Parathyroid adenoma (tissue), 2 donors: Measurements from ENCODE around the gene RNU6-8.
A peak's percentile ranks its signal among the peaks of the same experiment; 100 is the strongest.

Experiments
- H2AFZ ChIP-seq: fragments of 300-600 bp; sonication (generic); one replicate; pipeline ENCODE4 v1.7.0; 2017; ENCODE audit warnings: antibody characterized with exemption, mild to moderate bottlenecking
- H3K27ac ChIP-seq: fragments of 300-600 bp; sonication (generic); one replicate; pipeline ENCODE4 v1.7.0; 2017
- H3K27me3 ChIP-seq: fragments of 300-600 bp; sonication (generic); one replicate; pipeline ENCODE4 v1.7.0; 2017; ENCODE audit warnings: low read length; ENCODE audit not compliant: control insufficient read depth, insufficient read depth
- H3K36me3 ChIP-seq: fragments of 300-600 bp; sonication (generic); one replicate; pipeline ENCODE4 v1.7.0; 2017; ENCODE audit warnings: low read length; ENCODE audit not compliant: control insufficient read depth, insufficient read depth
- H3K4me1 ChIP-seq: fragments of 300-600 bp; sonication (generic); one replicate; pipeline ENCODE4 v1.7.0; 2017; ENCODE audit warnings: control low read depth
- H3K4me2 ChIP-seq: fragments of 300-600 bp; sonication (generic); one replicate; pipeline ENCODE4 v1.7.0; 2017; ENCODE audit warnings: low read length
- H3K4me3 ChIP-seq: fragments of 300-600 bp; sonication (generic); one replicate; pipeline ENCODE4 v1.7.0; 2017; ENCODE audit warnings: low read depth, low read length
- H3K79me2 ChIP-seq: fragments of 300-600 bp; sonication (generic); one replicate; pipeline ENCODE4 v1.7.0; 2017; ENCODE audit warnings: control low read depth
- H3K9ac ChIP-seq: fragments of 300-600 bp; sonication (generic); one replicate; pipeline ENCODE4 v1.7.0; 2017; ENCODE audit warnings: mild to moderate bottlenecking
- H3K9me3 ChIP-seq: fragments of 300-600 bp; sonication (generic); one replicate; pipeline ENCODE4 v1.7.0; 2017; ENCODE audit warnings: low read length; ENCODE audit not compliant: control insufficient read depth
- TF ChIP-seq, protein P1 (sequence below): fragments of 300-600 bp; sonication (generic); IDR thresholded peaks from one replicate; pipeline ENCODE4 v1.7.0; 2017; ENCODE audit warnings: antibody characterized with exemption, mild to moderate bottlenecking
- donor health status: primary hyperparathyroidism.

Gene RNU6-8

DNA sequence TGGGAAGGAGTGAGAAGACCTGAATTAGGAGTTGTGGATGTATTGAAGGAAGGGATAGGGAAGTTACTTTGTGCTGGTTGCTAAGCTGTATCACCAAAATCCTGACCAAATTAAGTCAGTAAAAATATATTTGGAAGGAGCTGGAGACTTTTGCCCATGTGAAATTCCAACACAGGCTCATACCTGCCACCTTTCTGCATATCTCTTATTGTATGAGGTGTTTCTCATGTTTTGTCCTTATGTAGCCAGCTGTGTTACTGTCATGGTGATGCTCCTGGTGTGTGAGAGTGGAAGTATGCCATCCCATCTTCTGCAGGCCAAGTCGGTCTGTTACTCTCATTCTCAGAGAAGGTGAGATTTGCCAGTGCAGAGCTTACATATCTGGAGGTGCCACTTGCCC is 29.4 kb upstream of the RNU6-8 start:
- no peak overlapping the region for H3K9ac ChIP-seq
- H2AFZ ChIP-seq, result no peak overlapping the region
- no peak overlapping the region for H3K4me2 ChIP-seq
- no peaks in the 10 kb centered on the region for H3K9me3 ChIP-seq
- TF ChIP-seq, protein P1, sequence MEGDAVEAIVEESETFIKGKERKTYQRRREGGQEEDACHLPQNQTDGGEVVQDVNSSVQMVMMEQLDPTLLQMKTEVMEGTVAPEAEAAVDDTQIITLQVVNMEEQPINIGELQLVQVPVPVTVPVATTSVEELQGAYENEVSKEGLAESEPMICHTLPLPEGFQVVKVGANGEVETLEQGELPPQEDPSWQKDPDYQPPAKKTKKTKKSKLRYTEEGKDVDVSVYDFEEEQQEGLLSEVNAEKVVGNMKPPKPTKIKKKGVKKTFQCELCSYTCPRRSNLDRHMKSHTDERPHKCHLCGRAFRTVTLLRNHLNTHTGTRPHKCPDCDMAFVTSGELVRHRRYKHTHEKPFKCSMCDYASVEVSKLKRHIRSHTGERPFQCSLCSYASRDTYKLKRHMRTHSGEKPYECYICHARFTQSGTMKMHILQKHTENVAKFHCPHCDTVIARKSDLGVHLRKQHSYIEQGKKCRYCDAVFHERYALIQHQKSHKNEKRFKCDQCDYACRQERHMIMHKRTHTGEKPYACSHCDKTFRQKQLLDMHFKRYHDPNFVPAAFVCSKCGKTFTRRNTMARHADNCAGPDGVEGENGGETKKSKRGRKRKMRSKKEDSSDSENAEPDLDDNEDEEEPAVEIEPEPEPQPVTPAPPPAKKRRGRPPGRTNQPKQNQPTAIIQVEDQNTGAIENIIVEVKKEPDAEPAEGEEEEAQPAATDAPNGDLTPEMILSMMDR, result no peak
- no peaks in the 10 kb centered on the region for H3K36me3 ChIP-seq
- H3K27me3 ChIP-seq, result no peaks in the 10 kb centered on the region
- H3K79me2 ChIP-seq, result no peaks in the 10 kb centered on the region
- no peak overlapping the region for H3K4me3 ChIP-seq
- H3K27ac ChIP-seq, result no peak overlapping the region
- H3K4me1 ChIP-seq, result peaks cover 5% of the 10 kb centered on the region

GRCh38 chr14:32230695-32231280 is 27.7 kb upstream of the RNU6-8 start:
- H3K36me3 ChIP-seq, result no peaks in the 10 kb centered on the region
- TF ChIP-seq, protein P1, result no peak
- no peak overlapping the region for H3K9ac ChIP-seq
- H3K9me3 ChIP-seq, result no peaks in the 10 kb centered on the region
- H2AFZ ChIP-seq, result no peak overlapping the region
- H3K4me1 ChIP-seq, result peaks cover 9% of the 10 kb centered on the region
- H3K4me3 ChIP-seq, result no peak overlapping the region
- no peak overlapping the region for H3K27ac ChIP-seq
- H3K4me2 ChIP-seq, result no peak overlapping the region
- H3K27me3 ChIP-seq, result no peaks in the 10 kb centered on the region
- no peaks in the 10 kb centered on the region for H3K79me2 ChIP-seq

DNA sequence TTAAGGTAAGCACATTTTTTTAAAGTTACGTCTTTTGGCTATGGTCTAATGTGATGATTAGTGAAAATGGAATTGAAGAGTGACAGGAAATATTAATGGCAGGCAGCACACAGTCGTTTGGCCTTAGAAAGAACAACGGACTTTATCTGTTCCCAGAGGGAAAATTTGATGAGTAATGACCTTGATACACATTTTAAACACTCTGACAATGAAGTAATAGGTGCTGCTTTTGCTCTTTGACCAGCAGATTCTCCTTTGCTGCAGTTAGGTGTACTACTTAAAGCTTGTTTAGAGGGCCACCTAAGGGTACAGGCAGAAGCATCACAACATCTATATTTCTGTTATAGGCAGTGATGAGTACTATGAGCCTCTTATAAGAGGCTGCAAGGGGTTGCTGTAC is 27.1 kb upstream of the RNU6-8 start:
- TF ChIP-seq, protein P1, result no peak
- no peaks in the 10 kb centered on the region for H3K36me3 ChIP-seq
- H3K27me3 ChIP-seq, result no peaks in the 10 kb centered on the region
- no peak overlapping the region for H2AFZ ChIP-seq
- no peaks in the 10 kb centered on the region for H3K9me3 ChIP-seq
- H3K79me2 ChIP-seq, result no peaks in the 10 kb centered on the region
- H3K4me3 ChIP-seq, result no peak overlapping the region
- H3K27ac ChIP-seq, result no peak overlapping the region
- H3K4me1 ChIP-seq, result peaks cover 15% of the 10 kb centered on the region
- no peak overlapping the region for H3K4me2 ChIP-seq
- no peak overlapping the region for H3K9ac ChIP-seq

DNA sequence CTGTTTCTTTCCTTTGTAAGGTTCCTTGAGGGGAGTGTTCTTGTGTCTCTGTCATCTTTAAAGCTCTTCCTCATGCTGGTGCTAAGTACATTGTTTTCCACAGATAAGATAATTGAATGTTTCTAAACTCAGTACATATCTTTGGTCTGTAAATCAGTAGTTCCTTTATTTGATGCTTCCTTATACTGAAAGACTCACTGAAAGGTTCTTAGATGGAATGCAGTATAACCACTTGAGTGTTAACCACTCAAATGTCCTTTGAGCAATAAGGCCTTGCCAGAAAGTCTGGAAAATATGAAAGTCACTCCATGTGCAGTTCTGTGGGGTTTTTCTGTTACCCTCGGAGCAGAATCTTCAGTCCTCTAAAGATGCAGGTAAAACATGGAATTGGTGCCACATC is 23.0 kb upstream of the RNU6-8 start:
- Histone ChIP-seq H3K4me2 (no peak overlapping the region), H3K27me3 (no peaks in the 10 kb centered on the region), H3K27ac (no peak overlapping the region), H3K4me1 (peaks cover 19% of the 10 kb centered on the region), H3K36me3 (no peaks in the 10 kb centered on the region), H2AFZ (no peak overlapping the region), H3K4me3 (no peak overlapping the region), H3K9ac (no peak overlapping the region), H3K9me3 (no peaks in the 10 kb centered on the region), H3K79me2 (no peaks in the 10 kb centered on the region)
- TF ChIP-seq, protein P1, result no peak

- H3K27me3 ChIP-seq, result no peaks in the 10 kb centered on the region
- peak overlapping the region; percentile 39 for H2AFZ ChIP-seq
- H3K79me2 ChIP-seq, result no peaks in the 10 kb centered on the region
- H3K4me3 ChIP-seq, result no peak overlapping the region
- TF ChIP-seq, protein P1, result no peak
- no peak overlapping the region for H3K27ac ChIP-seq
- no peak overlapping the region for H3K4me2 ChIP-seq
- peaks cover 16% of the 10 kb centered on the region for H3K4me1 ChIP-seq
- no peaks in the 10 kb centered on the region for H3K36me3 ChIP-seq
- H3K9me3 ChIP-seq, result no peaks in the 10 kb centered on the region
- H3K9ac ChIP-seq, result no peak overlapping the region
Observed at GRCh38 chr14:32225378-32225920, 22.4 kb upstream of the RNU6-8 start.
